GM19395 (cell line): ENCODE results near the gene EFNA3.
A peak's percentile ranks its signal among the peaks of the same experiment; 100 is the strongest.

Experiments
- ATAC-seq: cut with Tn5 transposase; IDR thresholded peaks from one replicate; pipeline ENCODE4 v1.9.1; 2021; ENCODE audit warnings: mild to moderate bottlenecking, moderate library complexity; ENCODE audit not compliant: unreplicated experiment

Gene EFNA3

DNA sequence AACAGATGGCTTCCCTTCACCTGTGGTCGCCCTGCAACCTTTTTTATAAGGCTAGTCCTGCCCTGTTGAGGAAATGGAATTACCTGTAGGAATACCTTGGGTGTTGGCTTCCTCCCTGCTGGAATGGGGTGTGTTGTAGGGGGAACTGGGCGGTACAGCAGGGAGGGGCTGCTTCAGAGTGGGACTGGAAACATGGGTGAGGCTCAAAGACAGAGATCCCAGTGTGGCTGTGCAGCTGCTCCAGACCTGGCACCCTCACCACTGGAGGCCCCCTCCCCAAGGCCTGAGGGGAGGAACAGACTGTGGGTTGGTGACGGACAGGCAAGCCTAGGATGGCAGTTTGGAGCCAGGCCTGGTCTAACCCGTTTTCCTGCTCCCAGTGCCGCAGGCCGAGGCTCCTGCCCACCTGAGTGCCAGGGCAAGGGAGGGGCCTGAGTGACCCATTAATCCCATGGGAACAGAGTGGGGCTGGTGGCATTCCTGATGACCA lies 4.5 kb downstream of the EFNA3 start:
- ATAC-seq = no peak

DNA sequence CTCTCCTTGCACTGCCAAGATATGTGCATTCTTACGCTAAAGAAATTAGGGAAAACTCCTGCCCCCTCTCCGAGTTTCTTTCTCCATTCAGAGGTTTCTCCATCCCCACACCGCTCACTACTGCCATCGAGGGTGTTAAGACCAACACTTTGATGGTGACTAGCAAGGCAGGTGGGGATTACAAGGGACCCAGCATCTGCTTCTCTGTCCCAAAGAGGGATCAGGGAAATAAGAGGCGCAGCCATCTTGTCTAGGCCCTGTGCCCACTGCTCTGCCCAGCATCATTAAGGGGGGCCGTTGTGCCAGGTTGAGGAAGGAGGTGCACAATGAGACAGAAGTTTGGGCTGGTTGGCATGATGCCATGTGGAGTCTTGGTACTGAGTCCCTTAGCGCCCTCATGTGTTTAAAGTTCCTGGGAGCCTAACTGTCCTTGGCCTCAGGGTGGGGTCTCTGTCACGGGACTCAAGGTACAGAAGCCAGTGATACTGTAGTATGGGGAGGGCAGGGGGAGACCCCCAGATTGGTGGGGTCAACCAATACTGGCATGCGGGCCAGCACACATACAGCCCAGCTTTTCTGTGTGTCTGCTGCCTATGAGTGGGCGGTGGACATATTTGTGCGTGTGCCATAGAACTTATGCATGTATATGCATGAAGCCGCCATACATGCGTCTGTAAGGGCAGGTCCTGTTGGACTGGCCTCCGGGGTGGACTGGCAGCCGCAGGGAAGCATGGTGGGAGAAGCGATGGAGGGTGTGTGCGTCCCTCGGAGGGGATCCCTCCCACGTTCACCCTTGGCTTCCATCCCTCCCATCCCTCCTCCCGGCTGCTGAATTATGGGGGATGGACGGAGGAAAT lies 5.5 kb downstream of the EFNA3 start:
- no peak for ATAC-seq

DNA sequence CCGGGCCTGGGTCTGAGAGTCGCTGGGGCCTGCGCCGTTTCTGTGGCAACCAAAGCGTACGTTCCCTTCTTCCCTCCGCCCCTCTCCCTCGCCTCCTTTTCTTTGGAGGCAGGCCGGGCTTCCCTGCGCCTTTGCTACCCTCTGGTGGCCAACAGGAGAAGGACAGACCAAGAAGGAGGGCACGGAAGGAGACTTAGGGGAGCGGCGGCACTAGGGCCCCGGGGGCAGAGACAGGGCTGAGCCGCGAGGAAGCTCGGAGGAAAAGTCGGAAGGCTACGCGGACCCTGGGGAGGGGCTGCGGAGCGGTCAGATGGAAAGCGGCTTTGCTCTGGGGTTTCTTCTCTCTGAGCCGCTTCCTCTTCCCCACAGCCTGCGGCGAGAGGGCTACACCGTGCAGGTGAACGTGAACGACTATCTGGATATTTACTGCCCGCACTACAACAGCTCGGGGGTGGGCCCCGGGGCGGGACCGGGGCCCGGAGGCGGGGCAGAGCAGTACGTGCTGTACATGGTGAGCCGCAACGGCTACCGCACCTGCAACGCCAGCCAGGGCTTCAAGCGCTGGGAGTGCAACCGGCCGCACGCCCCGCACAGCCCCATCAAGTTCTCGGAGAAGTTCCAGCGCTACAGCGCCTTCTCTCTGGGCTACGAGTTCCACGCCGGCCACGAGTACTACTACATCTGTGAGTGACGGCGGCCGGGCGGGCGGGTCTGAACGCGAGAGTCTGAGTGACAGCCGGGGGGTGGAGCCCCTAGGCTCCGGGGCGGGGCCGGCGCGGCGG lies 6.3 kb downstream of the EFNA3 start:
- peak; percentile 82 for ATAC-seq

DNA sequence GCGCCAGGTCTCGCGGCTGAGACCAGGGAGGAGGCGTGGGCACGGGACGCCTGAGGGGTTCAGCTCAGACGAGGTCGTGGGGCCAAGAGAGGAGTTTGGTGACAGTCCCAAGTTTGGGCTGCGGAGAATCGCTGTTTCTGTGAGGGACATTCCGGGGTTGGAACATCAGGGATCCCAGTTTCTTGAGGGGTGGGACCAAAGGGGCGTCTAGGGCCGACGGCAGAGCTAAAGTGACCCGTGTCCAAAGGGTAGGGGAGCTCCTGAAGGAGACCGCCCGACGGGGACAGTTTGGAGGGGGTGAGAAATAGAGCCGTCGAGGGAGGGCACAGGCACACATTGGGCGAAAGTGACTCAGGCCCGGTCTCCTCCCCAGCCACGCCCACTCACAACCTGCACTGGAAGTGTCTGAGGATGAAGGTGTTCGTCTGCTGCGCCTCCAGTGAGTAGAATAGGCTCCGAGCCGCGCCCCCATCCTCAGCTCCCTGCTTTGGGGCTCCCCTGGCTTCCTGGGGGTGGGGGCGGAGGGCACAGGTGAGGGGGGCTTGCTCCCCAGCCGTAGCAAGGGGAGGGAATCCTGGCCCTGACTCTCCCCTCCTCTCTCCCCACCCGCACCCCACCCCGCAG lies 7.0 kb downstream of the EFNA3 start:
- ATAC-seq = no peak

DNA sequence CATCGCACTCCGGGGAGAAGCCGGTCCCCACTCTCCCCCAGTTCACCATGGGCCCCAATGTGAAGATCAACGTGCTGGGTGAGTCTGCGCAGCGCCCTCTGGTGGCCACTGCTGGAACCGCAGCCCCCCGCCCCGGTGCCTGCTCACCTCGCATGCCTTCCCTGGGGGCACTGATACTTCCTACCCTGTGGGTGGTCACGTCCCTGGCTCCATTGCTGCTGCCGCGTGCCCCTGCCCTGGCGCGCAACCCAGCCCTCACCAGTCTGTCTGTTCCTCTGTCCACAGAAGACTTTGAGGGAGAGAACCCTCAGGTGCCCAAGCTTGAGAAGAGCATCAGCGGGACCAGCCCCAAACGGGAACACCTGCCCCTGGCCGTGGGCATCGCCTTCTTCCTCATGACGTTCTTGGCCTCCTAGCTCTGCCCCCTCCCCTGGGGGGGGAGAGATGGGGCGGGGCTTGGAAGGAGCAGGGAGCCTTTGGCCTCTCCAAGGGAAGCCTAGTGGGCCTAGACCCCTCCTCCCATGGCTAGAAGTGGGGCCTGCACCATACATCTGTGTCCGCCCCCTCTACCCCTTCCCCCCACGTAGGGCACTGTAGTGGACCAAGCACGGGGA lies 7.6 kb downstream of the EFNA3 start:
- ATAC-seq = no peak

DNA sequence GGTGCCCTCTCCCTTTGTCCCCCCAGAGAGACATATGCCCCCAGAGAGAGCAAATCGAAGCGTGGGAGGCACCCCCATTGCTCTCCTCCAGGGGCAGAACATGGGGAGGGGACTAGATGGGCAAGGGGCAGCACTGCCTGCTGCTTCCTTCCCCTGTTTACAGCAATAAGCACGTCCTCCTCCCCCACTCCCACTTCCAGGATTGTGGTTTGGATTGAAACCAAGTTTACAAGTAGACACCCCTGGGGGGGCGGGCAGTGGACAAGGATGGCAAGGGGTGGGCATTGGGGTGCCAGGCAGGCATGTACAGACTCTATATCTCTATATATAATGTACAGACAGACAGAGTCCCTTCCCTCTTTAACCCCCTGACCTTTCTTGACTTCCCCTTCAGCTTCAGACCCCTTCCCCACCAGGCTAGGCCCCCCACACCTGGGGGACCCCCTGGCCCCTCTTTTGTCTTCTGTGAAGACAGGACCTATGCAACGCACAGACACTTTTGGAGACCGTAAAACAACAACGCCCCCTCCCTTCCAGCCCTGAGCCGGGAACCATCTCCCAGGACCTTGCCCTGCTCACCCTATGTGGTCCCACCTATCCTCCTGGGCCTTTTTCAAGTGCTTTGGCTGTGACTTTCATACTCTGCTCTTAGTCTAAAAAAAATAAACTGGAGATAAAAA lies 8.4 kb downstream of the EFNA3 start:
- no peak for ATAC-seq

DNA sequence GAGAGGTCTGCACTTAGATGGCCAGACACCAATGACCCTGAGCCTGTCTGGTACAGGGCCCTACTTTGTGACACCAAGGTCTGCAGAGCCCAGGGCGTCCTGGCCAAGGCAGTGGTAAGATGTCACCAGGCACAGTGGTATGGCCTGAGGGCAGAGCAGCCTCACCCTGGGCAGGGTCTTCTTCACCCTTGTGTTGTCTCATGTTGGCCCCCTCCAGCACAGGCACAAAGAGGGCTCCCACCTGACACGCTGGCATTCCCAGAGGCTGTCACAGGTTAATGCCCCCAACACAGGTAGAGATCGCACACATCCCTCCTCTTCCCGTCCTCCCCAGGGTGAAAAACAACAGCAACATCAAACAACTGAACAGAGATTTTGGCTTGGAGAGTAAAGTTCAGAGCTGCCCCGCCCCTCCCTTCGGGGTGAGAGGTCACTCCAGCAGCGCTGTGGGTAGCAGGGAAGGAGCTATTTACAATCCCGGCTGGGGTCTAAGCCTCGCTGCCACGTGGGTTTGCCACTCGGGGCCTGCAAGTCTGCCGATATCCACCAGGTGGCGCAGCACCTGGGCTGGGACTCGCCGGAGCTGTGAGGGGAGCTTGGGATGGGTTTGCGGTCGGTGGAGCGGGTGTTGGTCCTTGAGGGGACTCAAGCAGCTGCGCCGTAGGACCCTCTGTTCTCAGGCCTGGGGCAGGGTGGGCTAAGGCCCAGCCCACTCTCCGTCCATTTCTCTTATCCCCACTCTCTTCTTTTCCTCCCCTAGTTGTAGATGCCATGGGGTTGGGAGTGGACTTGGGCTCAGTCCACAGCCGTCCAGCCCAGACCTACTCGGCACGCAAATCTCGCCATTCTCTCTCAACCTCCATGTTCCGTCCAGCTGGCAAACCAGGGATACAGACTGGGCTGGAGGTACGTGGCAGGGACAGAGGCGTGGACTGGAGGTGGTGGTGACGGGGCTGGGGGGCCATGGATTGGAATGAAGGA lies 12.7 kb downstream of the EFNA3 start:
- no peak for ATAC-seq

DNA sequence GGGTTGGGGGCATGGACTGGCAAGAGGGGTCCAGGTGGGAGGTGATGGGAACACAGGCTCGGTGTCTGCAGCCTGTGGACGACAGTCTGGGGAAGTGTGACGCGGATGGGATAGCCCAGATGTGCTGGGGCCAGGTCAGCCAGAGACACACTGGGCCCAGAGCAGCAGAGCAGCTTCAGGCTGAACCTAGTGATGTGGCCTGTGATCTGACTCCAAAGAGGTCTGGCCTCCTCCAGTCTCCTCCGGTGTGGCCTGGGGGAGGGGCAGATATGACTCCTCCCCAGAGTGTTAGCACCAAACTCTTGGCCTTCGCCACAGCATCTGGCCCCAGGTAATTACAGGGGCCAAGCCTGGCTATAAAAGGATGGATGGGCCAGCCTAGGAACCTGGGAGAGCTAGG lies 13.5 kb downstream of the EFNA3 start:
- no peak for ATAC-seq

DNA sequence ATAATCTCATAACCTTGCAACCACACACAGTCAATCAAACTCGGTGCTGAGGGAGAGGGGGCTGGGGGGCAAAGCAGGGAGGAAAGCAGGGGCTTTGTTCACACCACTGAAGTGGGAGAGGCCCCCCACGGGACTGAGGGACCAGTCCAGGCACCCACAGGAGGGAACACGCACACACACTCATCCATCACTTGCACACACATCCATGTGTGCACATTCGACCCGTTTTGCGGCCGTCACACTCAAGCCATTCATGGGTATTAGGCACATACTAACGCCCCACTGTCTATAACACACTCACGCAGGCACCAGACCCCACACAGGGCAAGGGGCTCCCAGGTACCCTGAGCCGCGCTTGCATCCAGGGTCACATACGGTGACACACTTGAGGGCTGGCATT lies 14.0 kb downstream of the EFNA3 start:
- ATAC-seq = no peak

DNA sequence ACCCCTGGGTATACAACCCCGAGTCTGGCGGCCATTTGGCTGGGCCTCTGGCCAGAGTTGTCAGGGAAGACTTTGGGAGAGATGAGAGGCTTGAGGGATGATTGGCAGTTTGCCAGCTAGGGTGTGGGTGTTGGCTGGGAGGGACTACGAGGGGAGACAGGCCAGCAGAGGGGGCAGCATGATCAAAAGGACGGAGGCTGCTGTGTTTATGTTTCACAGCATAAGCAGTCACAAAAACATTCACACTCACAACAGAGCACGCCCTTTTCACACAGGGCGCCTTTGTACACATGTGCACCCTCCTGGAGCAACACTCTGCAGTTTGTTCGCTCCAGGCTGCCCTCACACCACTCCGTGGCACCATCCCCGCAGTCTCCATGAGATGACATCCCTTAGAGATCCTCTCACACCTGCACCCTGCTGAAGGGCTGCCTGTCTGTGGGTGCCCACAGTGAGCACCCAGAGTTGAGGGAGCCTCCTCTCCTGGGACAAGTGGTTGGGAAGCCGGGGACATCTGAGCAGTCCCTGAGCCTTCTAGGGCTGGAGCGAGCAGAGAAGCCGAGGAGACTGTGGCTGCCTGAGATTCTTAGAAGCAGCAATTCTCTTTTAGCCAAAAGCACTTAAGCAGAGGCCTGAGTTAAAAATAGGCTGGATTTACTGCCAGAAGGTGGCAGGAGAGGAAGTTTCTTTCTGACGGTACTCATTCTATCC lies 15.4 kb downstream of the EFNA3 start:
- no peak for ATAC-seq

DNA sequence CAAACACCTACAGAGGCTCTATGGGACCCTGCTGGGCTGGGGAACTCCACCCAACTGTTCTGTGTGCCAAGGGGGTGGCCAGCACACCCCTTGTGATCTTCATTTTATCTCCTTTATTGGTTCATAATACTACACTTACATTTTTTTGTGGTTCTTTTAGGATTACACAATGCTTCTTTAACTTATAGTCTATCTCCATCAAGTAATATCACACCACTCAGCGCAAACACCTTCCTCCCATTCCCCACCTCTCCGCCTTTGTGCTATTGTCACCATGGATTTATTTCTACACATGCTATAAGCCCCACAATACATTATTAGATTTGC lies 15.9 kb downstream of the EFNA3 start:
- ATAC-seq = no peak

DNA sequence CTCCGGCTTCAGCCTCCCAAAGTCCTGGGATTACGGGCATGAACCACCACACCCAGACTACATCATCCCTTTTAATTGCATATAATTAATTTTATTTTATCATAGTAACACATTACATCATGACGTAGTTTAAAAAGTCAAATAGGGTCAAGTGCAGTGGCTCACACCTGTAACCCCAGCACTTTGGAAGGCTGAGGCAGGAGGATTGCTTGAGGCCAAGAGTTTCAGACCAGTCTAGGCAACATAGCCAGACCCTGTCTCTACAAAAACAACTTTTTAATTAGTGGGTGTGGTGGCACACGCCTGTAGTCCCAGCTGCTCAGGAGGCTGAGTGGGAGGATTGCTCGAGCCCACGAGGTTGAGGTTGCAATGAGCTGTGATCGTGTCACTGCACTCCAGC lies 20.7 kb downstream of the EFNA3 start:
- ATAC-seq = no peak

DNA sequence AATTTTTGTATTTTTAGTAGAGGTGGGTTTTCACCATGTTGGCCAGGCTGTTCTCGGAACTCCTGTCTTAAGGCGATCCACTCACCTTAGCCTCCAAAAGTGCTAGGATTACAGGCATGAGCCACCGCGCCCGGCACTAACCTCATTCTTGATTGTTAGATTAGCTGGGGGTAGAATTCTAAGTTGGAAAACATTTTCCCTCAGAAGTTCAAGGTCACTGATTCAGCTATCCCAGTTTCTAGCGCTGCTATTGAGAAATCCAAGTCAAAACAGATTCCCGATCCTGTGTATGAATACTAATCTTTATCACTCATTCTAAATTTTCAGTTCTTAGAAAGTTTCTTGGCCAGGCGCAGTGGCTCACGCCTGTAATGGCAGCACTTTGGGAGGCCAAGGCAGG lies 24.7 kb downstream of the EFNA3 start:
- ATAC-seq = no peak

DNA sequence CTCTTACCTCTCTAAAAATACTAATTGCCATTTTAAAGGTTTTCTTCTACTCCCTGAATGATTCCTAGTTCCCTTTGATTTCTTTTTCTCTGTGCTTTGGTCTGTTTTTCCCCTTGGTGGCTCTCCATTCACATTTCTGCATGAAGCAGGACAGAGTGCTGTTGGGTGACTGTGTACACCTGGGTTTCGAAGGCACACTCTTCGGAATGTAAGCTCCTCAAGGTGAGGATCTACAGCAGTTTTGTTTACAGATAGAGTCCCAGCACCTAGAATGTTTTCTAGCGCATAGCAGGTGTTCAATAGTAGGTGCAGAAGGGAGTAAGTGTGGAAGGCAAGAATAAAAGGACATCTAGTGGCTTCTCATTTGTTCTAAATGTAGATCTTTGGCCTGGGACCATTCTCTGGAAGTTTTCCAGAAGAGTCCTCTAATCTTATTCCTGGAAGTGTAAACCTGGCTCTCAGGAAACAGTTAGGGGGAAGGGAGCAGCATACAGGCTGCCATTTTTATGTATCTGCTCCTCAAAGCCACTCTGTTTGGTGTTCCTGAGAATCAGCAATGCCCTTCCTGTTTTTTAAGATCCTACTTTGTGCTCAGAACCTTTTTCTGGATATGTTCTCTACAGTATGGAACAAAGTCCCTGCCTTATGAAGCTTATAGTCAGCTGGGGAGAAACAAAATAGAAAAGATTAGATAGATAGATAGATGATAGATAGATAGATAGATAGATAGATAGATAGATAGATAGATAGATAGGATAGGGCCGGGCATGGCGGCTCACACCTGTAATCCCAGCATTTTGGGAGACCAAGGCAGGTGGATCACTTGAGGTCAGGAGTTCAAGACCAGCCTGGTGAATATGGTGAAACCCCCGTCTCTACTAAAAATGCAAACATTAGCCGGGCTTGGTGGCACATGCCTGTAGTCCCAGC lies 26.2 kb downstream of the EFNA3 start:
- ATAC-seq = no peak

DNA sequence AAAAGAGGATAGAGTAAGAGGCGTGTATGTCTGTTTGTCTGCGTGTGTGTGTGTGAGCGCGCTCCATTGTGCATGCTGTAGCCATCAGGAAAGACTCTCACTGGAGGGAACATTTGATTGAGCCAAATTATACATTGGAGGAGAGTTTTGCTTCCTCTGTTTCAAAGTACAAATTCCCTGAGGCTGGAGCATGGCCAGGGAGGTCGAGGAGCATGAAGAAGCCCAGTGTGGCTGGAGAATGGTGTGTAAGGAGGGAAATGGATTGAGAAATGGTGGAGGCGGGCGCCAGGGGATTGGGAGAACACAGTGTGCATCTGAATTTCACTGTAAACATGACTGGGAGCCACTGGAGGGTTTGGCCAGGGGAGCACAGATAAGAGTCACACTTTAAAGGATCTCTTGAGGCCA lies 27.0 kb downstream of the EFNA3 start:
- ATAC-seq = no peak

DNA sequence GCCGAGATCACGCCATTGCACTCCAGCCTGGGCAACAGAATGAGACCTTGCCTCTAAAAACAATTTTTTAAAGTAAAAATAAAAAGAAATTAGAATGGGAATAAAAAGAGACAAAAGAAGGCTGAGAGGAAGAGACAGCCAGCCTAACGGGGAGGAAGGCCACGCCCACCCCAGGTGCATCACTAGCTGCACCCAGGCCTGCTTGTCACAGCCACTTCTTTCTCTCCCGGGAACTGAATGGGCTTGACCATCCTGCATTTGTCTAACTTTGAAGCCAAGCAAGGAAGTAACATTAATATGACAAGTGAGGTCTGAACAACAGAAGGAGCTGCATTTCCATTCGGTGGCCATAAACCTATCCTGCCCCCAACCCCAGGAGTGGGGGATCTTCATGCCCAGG lies 28.2 kb downstream of the EFNA3 start:
- ATAC-seq = no peak

DNA sequence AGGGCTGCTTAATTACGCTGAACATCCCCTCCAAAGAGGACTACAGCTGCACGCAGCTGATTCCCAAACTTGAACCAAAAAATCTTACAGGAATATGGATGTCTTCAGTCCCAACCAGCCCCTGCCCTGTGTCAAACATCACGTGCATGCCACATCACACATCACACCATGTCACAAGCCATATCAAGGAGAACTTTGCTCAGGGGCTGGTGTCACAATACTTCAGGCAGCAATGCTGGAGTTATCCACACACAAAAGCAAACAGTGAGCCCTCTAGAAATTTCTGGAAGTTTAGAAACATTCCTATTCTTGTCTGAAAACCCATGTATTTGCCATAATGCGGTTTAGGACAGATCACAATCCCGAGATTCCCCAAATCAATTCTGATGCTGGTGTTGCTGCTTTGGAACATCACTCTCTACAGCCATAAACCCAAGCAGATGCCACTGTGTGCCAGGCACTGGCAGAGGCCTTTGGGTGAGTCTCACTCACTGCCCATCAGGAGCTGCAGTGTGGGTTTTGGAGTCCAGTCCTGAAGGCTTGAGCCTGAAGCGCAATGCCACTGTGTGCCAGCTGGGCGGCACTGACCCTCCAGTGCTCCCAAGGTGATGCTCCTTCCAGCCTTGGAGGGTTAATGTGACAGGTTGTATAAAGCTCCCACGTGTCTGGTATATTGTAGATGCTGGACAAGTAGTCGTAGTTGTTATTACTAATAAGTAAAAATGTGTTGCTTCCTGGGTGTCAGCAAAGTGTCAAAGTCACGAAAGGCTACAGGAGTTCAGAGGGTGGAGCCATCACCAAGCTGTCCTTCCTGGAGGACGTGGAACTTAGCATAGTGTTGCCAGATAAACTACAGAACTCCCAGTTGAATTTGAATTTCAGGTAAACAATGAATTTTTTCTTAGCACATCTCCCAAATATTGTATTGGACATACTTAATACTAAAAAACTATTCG lies 28.9 kb downstream of the EFNA3 start:
- ATAC-seq = no peak
